ENCODE results near the gene CD6.
"Not testable (repeated sequence)": the region's sequence is repeated elsewhere in the genome, so short reads cannot be mapped to it uniquely, and the experiment has no call there.

The CD6 gene

DNA sequence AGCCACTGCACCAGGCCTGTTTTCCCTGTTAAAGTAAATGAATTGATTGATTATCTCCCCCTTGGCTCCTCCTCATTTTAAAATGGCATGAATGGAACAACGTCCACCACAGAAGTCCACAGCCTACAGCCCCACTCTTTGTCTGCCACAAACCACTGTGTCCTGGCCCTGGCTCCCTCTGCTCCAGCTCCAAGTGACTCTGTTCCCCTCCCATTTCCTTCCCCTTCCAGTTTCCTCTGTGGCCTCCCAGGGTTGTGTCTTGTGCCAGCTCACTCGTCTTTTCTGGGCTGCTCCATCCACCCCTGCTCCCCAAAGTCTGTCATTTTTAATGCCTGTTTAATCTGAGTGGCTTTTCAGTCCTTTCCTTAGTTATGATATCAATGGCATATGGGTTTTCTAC is 78.4 kb downstream of the CD6 start:
- no peak for DNase-seq (ENCODE audit: low read depth in 1 of 2, low spot score in 1 of 2)

DNA sequence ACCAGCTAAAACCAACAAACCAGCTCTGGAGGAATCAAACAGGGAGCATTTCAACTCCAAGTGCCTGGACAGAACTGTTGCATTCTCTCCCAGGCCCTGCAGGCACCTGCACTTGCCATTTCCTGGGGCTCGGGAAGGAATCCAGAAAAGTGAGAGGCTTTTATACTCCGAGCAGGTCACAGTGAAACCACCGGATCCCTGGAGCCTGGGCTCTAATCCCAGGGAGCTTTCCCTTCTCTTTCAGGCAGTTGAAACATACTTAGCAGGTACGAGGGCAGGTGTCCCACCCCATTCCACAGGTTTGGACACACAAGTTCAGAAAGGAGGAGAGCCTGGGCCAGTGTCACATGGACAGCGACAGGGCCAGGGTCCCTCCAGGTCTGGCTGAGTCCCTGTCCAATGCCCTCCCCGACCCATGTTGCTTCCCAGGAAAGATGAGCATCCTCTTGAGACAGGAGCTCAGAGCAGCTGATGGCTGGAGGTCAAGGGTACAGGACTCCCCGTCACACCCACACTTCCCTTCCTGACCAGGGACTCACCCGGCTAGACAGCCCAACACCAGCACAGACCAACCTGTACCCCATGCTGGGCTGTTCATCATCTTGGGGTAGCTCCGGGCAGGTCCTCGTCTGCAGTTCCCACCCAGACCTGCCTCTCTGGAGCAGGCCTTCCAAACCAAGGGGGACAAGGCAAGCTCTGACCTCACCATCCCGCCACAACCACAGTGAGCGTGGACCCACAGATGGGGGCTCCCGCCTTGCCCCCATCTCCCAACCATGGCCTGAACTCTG is 80.9 kb downstream of the CD6 start:
- DNase-seq (ENCODE audit: low read depth in 1 of 2, low spot score in 1 of 2), result no peak

DNA sequence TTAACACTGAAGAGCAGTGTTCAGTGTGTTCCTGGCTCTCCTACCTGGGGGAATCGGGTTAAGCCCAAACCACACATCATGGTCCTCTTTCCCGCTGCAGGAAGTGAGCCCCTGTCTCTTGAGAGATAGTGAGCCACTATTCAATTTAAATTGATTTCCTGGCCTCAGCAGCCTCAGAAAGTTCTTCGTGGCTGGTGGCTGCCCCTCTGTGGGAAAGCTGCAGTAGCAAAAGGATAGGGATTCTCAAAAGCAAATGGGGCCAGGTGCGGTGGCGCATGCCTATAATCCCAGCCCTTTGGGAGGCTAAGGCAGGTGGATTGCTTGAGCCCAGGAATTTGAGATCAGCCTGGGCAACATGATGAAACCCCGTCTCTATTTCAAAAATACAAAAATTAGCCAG is 81.7 kb downstream of the CD6 start:
- no peak for DNase-seq (ENCODE audit: low read depth in 1 of 2, low spot score in 1 of 2)

DNA sequence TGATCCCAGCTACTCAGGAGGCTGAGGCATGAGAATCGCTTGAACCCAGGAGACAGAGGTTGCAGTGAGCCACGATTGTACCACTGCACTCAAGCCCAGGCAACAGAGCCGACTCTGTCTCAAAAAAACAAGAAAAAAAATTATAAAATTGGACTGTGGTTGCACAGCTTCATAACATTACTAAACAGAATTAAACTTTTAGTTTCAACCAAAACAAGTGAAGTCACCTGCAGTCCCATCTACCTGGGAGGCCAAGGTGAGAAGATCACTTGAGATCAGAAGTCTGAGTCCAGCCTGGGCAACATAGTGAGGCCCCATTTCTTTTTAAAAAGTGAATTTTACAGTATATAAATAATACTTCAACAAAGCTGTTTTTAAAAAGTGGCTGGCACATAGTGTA is 83.0 kb downstream of the CD6 start:
- no peak for DNase-seq (ENCODE audit: low read depth in 1 of 2, low spot score in 1 of 2)

DNA sequence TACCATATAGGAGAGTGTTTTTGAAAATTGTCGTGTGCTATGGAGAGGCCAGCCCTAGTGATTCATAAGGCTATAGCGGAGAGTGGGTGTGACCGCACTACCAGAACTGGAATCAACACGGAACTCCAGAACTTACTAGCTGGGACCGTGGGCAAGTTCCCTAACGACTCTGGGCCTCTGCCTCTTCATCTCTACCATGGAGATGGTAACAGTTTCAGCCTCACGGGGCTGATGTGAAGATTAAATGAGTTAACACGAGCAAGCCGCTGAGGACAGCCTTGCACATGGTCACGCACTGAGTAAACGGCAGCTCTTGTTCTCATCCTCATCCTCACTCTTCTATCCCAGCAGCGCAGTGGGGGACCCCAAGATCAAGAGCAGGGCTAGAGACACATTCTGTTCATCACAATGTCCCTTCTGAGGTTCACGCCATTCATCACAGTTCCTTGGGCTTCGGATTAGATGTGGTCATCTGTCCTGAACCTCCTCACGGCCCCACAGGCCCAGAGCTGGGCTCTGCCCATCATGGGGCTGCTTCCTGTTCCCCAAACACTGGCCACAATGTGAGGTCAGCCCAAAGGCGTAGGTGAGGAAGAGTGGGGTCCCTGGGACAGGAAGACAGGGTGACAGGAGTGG is 83.6 kb downstream of the CD6 start:
- DNase-seq (ENCODE audit: low read depth in 1 of 2, low spot score in 1 of 2), result peak in 1 of 2 donors; percentile 23

DNA sequence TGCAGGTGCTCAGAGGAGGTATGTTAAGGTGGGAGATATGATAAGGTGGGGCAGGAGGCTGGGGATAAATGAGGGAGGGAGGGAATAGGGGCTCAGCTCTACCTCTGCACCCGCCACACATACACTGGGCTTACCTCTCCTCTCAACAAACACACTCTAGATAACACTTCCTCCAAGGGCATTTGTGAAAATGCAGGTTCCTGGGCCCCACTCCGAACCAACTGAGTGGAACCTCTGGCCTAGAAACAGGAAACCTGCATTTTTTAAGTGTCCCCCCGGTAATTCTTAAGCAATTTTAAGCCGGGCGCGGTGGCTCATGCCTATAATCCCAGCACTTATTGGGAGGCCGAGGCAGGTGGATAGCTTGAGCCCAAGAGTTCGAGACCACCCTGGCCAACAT is 84.3 kb downstream of the CD6 start:
- DNase-seq (ENCODE audit: low read depth in 1 of 2, low spot score in 1 of 2), result no peak

DNA sequence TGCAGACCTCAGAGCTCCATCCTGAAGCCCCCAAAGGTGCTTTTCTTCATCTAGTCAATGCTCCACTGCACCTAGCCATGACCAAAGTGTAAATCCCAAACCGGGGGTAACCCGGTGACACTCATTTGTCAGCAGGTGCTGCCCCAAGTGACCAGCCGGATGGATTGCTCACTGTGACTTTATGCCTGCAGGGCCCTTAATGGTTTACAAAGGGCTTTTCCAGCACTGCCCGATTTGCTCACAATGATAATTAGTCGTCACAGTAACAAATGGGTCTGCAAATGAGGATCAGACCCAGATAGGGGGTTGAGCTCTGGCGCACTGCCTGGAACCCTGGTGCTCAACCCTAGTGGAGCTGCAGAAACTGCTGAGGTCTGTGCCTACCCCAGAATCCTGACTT is 85.1 kb downstream of the CD6 start:
- no peak for DNase-seq (ENCODE audit: low read depth in 1 of 2, low spot score in 1 of 2)

DNA sequence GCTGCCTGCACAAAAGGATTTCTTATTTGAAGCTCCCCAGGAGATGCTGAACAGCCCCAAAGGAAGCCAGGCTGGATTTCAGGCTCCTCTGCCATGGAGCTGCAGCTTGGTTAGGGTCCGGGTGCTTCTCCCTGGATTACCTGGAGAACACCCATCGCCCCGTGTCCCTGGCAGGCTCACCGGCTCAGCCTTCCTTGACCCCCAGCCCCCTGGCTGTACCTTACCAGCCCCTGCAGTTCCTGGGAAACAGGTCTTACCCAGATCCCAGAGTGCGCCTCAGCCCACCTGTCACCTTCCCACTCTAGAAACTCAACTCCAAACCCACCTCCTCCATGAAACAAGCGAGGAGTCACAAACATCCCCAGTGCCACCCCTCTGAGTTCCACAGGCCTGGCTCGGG is 85.5 kb downstream of the CD6 start:
- no peak for DNase-seq (ENCODE audit: low read depth in 1 of 2, low spot score in 1 of 2)

DNA sequence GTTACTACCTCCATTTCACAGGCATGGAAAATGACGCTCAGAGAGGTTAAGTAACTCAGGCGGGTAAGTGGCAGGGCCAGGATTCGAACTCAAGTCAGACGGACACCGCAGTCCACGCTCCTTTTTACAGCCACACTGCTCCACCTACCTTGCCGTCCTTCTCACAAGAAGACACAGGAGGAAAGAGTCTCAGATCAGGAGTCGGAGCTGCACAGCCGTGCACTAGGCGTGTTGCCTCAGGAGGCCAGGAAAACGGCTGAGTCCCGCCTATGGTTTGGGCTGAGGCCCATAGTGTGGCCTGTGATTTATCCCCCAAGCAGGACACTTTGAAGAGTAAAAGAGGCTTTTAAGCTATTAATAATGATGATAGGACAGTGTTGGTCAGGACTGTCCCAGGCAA is 86.1 kb downstream of the CD6 start:
- DNase-seq (ENCODE audit: low read depth in 1 of 2, low spot score in 1 of 2), result no peak

DNA sequence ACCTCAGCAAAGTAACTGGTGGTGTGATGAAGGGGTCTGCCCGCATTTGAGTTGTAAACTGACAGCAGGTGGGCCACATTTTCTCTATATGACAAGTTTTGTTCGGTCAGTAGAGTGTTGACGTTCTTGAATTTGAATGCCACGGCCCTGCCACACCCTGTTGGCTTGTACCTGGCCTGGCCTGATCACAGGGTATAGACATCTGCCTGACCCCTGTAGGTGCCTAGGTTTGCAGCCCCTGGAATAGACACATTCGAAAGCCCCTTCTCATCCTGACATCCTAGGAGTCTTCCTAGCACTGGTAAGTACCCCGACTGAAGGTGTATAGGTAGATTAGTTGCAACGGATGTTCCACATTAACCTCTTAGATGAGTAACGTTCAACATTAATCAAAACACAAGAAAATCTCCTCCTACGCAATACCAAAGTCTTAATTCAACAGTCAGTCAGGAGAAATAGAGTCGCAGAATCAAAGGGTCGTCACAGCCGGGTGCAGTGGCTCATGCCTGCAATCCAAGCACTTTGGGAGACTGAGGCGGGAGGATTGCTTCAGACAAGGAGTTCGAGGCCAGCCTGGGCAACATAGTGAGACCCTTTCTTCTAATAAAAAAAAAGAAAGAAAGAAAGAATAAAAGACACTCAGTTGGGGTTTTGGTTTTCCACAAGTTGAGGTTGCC is 87.2 kb downstream of the CD6 start:
- no peak for DNase-seq (ENCODE audit: low read depth in 1 of 2, low spot score in 1 of 2)

DNA sequence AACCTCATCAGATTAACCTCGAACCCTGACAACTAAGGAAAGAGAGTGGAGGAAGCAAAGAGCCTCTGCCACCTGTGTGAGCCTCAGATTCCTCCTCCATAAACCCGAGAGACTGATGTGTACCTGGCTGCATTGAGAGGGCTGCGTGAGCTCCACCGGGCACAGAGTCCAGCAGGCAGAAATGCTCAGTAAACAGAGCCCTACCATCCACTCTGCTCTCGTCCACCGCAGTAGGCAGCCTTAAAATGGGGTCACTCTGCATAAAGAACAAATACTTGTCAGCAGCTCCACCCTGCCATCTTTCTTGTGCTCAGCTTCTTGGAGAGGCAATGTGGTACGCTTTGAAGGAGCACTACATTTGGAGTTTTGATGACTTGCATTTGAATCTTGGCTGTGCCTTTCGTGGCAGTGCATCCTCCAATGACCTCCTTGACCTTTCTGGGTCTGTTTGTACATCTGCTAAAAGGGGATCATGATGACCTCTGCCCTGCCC is 87.8 kb downstream of the CD6 start:
- DNase-seq (ENCODE audit: low read depth in 1 of 2, low spot score in 1 of 2), result no peak

DNA sequence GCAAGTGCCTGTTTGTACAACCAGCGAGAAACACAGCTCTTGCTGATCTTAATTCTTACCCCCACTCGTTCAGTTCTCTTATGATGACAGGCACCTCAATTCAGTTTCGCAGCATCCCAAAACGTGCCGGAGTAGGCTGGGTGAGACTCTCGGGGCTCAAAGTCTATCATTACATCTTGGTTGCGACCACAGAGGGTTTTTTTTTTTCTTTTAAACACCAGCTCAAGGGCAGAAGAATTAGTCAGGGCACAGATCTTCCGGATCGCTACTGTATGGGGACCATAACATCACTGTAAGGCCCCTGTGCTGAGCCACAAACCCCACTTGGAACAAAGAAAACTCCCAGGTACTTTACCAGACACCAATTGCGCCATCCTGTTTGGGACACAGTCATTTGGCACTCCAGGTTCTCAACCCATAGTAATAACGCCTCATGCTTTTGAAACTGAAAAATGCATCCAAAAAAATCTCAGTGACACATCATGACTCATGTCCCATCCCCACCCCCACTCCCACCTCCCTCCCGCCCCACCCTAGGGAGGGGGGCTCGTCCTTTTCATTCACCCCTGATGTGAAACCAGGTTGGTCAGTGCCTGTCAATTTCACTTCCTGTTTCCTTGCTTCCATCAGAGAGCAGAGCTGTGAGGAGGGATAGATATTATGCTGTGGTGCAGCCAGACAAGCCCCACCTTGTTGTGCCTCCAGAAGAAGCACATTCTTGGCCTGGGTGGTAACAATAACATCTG is 89.8 kb downstream of the CD6 start:
- DNase-seq (ENCODE audit: low read depth in 1 of 2, low spot score in 1 of 2), result peak; percentile 51 to 70

DNA sequence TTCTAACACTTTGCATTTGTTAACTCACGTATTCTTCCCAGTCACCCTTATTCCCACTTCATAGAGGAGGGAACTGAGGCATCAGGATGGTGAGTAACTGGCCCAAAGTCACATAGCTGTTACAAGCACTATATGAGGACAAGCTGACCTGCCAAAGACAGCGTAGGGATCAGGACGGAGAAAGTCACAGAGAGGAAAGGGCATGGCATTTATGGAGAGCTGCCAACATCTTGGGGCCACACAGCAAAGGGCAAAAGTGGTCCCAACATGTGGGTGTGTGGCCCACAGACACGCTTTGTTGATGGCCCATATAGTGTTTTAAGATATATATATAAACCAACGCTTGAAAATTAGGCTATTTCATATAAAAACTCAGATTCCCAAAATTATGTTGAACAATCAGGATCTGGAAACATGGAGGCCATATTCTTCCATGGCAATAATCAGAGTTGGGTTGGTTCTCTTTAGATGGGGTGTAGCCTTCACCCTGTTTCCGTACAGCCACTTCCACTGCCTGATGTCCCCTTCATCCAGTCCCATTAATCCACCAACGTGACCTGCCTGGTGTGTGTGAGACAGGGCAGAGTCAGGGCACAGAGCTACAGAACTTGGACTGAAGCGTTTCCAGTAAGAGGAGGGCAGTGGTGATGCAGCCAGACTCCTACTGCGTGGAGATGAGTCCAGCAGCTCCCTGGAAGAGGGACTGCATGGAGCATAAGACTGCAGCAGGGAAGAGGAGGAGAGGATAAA is 90.9 kb downstream of the CD6 start:
- DNase-seq (ENCODE audit: low read depth in 1 of 2, low spot score in 1 of 2), result no peak

DNA sequence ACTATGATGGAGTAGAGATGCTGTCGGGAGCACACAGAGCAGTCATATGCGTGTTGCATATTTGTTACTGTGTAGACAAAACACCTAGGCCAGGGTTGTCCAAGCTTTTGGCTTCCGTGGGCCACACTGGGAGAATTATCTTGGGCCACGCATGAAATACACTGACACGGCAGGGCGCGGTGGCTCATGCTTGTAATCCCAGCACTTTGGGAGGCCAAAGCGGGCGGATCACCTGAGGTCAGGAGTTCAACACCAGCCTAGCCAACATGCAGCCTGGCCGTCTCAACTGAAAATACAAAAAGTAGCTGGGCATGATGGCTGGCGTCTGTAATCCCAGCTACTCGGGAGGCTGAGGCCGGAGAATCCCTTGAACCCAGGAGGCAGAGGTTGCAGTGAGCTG is 93.8 kb downstream of the CD6 start:
- not testable (repeated sequence) for DNase-seq (ENCODE audit: low read depth in 1 of 2, low spot score in 1 of 2)

DNA sequence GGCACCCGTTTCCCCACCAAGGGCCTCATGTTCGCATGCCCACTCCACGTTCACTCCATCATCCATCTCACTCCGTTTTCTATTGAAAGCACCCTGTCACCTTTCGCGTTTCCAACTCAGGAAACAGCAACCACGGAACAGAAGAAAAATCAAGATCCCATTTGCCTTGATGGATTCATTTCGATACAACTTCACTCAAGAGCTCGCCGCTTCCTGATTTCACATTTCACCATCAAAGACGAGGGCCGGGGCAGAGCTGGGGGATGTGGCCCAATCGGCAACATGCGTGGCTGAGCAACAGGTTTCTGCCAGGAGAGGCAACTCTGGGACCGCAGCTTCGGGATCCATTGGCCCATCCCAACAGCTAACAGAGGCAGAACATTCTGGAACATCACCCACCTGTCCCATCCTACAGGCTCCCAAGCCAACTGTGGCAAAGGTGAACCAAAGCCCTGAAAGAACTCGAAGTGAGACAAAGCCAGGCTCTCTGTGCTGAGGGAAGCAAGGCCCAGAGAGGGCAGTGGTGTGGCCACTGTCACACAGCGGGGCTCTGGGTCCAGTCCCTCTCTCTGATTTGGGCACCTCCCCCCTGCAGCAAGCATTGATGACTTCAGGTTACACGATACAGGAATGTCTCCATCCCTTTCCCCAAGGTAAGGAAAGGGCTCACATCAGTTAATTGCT is 94.6 kb downstream of the CD6 start:
- no peak for DNase-seq (ENCODE audit: low read depth in 1 of 2, low spot score in 1 of 2)

DNA sequence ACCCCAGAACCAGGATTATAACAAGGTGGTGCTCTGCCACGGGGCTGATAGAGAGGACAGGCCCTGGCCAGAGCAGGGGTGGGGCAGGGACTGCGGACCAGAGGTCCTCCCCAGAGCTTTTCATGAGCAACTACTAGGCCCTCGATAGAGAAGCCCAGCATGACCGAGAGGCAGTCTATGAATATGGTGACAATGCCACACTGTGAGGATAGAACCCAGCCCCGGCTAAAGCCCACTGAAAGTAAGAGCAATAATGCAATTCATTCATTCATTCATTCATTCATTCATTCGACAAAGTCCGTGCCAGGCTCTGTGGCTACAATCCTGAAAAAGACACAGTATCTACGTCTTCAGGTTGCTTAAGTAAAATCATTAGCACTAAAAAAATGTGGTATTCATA is 95.2 kb downstream of the CD6 start:
- no peak for DNase-seq (ENCODE audit: low read depth in 1 of 2, low spot score in 1 of 2)

DNA sequence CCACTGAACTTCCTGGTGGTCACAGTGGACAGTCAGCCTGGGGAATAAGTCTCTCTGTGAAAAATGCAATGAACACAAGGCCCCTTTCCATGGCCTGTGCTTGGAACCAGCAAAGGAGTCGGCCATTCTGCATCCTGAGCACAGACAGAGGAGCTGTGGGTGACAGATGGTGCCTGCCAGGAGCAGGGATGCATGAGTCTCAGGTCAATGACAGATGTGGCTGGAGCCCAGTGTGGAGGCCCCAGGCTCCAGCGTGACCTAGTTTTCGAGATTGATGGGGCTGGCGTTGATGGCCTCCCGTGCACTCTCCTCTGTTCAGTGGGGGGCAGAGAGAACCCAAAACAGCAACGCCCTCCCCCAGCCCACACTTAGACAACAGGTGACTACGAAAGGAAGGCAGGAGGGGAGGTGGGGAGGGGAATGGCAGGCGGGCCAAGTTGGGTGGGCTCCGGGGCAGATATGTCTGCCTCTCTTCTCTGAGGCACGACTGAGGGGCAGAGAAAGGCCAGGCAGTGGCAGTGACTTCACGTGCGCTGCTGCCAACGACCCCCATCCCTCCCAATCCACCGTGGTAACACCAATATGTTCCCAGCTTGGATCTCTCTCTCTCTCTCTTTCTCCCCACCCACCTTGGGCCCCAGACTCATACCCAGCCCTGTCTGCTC is 96.4 kb downstream of the CD6 start:
- DNase-seq (ENCODE audit: low read depth in 1 of 2, low spot score in 1 of 2), result no peak

DNA sequence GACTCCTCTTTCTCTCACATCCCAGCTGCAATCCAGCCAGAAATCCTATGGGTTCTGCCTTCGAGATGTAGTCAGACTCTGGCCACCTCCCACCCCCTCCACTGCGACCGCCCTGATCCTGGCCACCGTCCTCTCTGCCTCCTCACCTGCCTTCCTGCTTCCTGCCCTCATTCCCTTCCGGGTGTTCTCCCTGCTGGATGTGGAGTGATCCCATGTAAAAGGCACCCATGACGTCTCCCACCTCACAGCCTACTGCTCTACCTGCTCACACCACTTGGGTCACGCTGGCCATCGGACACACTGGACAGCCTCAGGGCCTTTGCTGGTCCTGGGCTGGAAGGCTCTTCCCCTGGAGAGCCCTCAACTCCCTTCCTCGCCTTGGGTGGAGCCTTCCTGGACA is 97.1 kb downstream of the CD6 start:
- DNase-seq (ENCODE audit: low read depth in 1 of 2, low spot score in 1 of 2), result no peak

DNA sequence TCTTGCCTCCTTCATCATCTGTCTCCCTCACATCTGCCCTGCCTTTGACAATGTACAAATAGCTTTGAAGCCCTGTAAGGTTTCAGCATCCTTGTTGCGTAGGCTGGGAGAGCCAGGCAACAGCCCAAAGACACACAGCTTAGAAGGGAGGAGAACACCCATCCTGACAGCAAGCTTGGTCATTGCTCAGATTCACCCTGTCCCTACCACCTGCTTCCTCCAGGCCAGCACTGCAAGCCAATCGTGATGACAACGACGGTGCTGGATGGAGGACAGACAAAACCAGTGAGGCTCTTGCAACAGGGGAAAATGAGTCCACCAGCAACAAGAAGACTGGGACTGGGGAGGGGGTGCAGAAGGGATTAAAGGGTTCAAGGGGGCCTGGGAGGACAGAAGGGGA is 97.9 kb downstream of the CD6 start:
- DNase-seq (ENCODE audit: low read depth in 1 of 2, low spot score in 1 of 2), result no peak
